ENCODE data around the gene CD109. TPM values are rescaled to one million over a fixed set of nuclear protein-coding genes. Genes with fewer than 3 reads are reported as not detected.
"Not testable (repeated sequence)": the region's sequence is repeated elsewhere in the genome, so short reads cannot be mapped to it uniquely, and the experiment has no call there.

The CD109 gene
- total RNA-seq, 1 donor = 3.0 TPM

GRCh38 chr6:73774311-73774774 is 78.3 kb downstream of the CD109 start:
- Histone ChIP-seq H3K4me1 (ENCODE audit: insufficient read depth, low read length) (no peaks in the 10 kb centered on the region), H3K27me3 (ENCODE audit: insufficient read depth, low read length) (no peaks in the 10 kb centered on the region), H3K4me3 (ENCODE audit: low read length) (no peak overlapping the region), H3K9me3 (ENCODE audit: low read depth, low read length) (no peaks in the 10 kb centered on the region)

- Histone ChIP-seq H3K4me3 (ENCODE audit: low read length) (no peak overlapping the region), H3K4me1 (ENCODE audit: insufficient read depth, low read length) (no peaks in the 10 kb centered on the region), H3K27me3 (ENCODE audit: insufficient read depth, low read length) (no peaks in the 10 kb centered on the region), H3K9me3 (ENCODE audit: low read depth, low read length) (no peaks in the 10 kb centered on the region)
Measured at GRCh38 chr6:73779943-73780342, 83.9 kb downstream of the CD109 start.

- H3K4me1 ChIP-seq (ENCODE audit: insufficient read depth, low read length) = no peaks in the 10 kb centered on the region
- H3K9me3 ChIP-seq (ENCODE audit: low read depth, low read length) = no peaks in the 10 kb centered on the region
- H3K27me3 ChIP-seq (ENCODE audit: insufficient read depth, low read length) = no peaks in the 10 kb centered on the region
- no peak overlapping the region for H3K4me3 ChIP-seq (ENCODE audit: low read length)
Measured at GRCh38 chr6:73782911-73783310, 86.9 kb downstream of the CD109 start.

- no peaks in the 10 kb centered on the region for H3K9me3 ChIP-seq (ENCODE audit: low read depth, low read length)
- no peak overlapping the region for H3K4me3 ChIP-seq (ENCODE audit: low read length)
- no peaks in the 10 kb centered on the region for H3K4me1 ChIP-seq (ENCODE audit: insufficient read depth, low read length)
- no peaks in the 10 kb centered on the region for H3K27me3 ChIP-seq (ENCODE audit: insufficient read depth, low read length)
Measured at GRCh38 chr6:73784726-73785505, 88.9 kb downstream of the CD109 start.

GRCh38 chr6:73790574-73790973 is 94.6 kb downstream of the CD109 start:
- Histone ChIP-seq H3K9me3 (ENCODE audit: low read depth, low read length) (no peaks in the 10 kb centered on the region), H3K27me3 (ENCODE audit: insufficient read depth, low read length) (no peaks in the 10 kb centered on the region)

GRCh38 chr6:73791336-73791735 is 95.3 kb downstream of the CD109 start:
- H3K4me1 ChIP-seq (ENCODE audit: insufficient read depth, low read length) = no peaks in the 10 kb centered on the region
- H3K27me3 ChIP-seq (ENCODE audit: insufficient read depth, low read length) = no peaks in the 10 kb centered on the region
- no peaks in the 10 kb centered on the region for H3K9me3 ChIP-seq (ENCODE audit: low read depth, low read length)
- H3K4me3 ChIP-seq (ENCODE audit: low read length) = no peak overlapping the region

More at GRCh38 chr6:73790574-73790973, 94.6 kb downstream of the CD109 start:
- H3K4me3 ChIP-seq (ENCODE audit: low read length) = no peak overlapping the region
- H3K4me1 ChIP-seq (ENCODE audit: insufficient read depth, low read length) = no peaks in the 10 kb centered on the region

GRCh38 chr6:73792738-73793137 is 96.7 kb downstream of the CD109 start:
- H3K9me3 ChIP-seq (ENCODE audit: low read depth, low read length) = no peaks in the 10 kb centered on the region
- H3K27me3 ChIP-seq (ENCODE audit: insufficient read depth, low read length) = no peaks in the 10 kb centered on the region
- H3K4me1 ChIP-seq (ENCODE audit: insufficient read depth, low read length) = no peaks in the 10 kb centered on the region
- H3K4me3 ChIP-seq (ENCODE audit: low read length) = no peak overlapping the region

- Histone ChIP-seq H3K27me3 (ENCODE audit: insufficient read depth, low read length) (no peaks in the 10 kb centered on the region), H3K4me3 (ENCODE audit: low read length) (no peak overlapping the region), H3K9me3 (ENCODE audit: low read depth, low read length) (no peaks in the 10 kb centered on the region), H3K4me1 (ENCODE audit: insufficient read depth, low read length) (no peaks in the 10 kb centered on the region)
Measured at GRCh38 chr6:73796881-73797280, 100.9 kb downstream of the CD109 start.

- Histone ChIP-seq H3K4me3 (ENCODE audit: low read length) (no peak overlapping the region), H3K9me3 (ENCODE audit: low read depth, low read length) (no peaks in the 10 kb centered on the region)
Measured at GRCh38 chr6:73797861-73798260, 101.9 kb downstream of the CD109 start.

GRCh38 chr6:73798592-73798991 is 102.6 kb downstream of the CD109 start:
- no peak overlapping the region for H3K4me3 ChIP-seq (ENCODE audit: low read length)
- no peaks in the 10 kb centered on the region for H3K4me1 ChIP-seq (ENCODE audit: insufficient read depth, low read length)
- H3K27me3 ChIP-seq (ENCODE audit: insufficient read depth, low read length) = no peaks in the 10 kb centered on the region
- H3K9me3 ChIP-seq (ENCODE audit: low read depth, low read length) = no peaks in the 10 kb centered on the region

More at GRCh38 chr6:73797861-73798260, 101.9 kb downstream of the CD109 start:
- no peaks in the 10 kb centered on the region for H3K4me1 ChIP-seq (ENCODE audit: insufficient read depth, low read length)
- H3K27me3 ChIP-seq (ENCODE audit: insufficient read depth, low read length) = no peaks in the 10 kb centered on the region

- no peaks in the 10 kb centered on the region for H3K4me1 ChIP-seq (ENCODE audit: insufficient read depth, low read length)
- no peaks in the 10 kb centered on the region for H3K9me3 ChIP-seq (ENCODE audit: low read depth, low read length)
- no peaks in the 10 kb centered on the region for H3K27me3 ChIP-seq (ENCODE audit: insufficient read depth, low read length)
- no peak overlapping the region for H3K4me3 ChIP-seq (ENCODE audit: low read length)
Measured at GRCh38 chr6:73800997-73801396, 105.0 kb downstream of the CD109 start.

GRCh38 chr6:73801652-73802268 is 105.8 kb downstream of the CD109 start:
- H3K4me1 ChIP-seq (ENCODE audit: insufficient read depth, low read length) = no peaks in the 10 kb centered on the region
- no peaks in the 10 kb centered on the region for H3K9me3 ChIP-seq (ENCODE audit: low read depth, low read length)
- H3K4me3 ChIP-seq (ENCODE audit: low read length) = no peak overlapping the region
- no peaks in the 10 kb centered on the region for H3K27me3 ChIP-seq (ENCODE audit: insufficient read depth, low read length)

GRCh38 chr6:73802366-73802765 is 106.4 kb downstream of the CD109 start:
- no peaks in the 10 kb centered on the region for H3K4me1 ChIP-seq (ENCODE audit: insufficient read depth, low read length)
- H3K9me3 ChIP-seq (ENCODE audit: low read depth, low read length) = no peaks in the 10 kb centered on the region
- no peak overlapping the region for H3K4me3 ChIP-seq (ENCODE audit: low read length)

GRCh38 chr6:73803562-73804241 is 107.7 kb downstream of the CD109 start:
- H3K4me3 ChIP-seq (ENCODE audit: low read length) = no peak overlapping the region
- no peaks in the 10 kb centered on the region for H3K4me1 ChIP-seq (ENCODE audit: insufficient read depth, low read length)
- H3K27me3 ChIP-seq (ENCODE audit: insufficient read depth, low read length) = no peaks in the 10 kb centered on the region
- H3K9me3 ChIP-seq (ENCODE audit: low read depth, low read length) = no peaks in the 10 kb centered on the region

More at GRCh38 chr6:73802366-73802765, 106.4 kb downstream of the CD109 start:
- H3K27me3 ChIP-seq (ENCODE audit: insufficient read depth, low read length) = no peaks in the 10 kb centered on the region

- H3K27me3 ChIP-seq (ENCODE audit: insufficient read depth, low read length); H3K4me3 ChIP-seq (ENCODE audit: low read length); H3K9me3 ChIP-seq (ENCODE audit: low read depth, low read length); H3K4me1 ChIP-seq (ENCODE audit: insufficient read depth, low read length): not testable (repeated sequence)
Measured at GRCh38 chr6:73805221-73805620, 109.2 kb downstream of the CD109 start.

All from mononuclear cell (primary cell).